HEK293 (cell line): Measurements from ENCODE around the gene SLC43A1.
"Not testable (repeated sequence)": the region's sequence is repeated elsewhere in the genome, so short reads cannot be mapped to it uniquely, and the experiment has no call there.

Experiments used
- CTCF ChIA-PET: fragments of 350-600 bp; formaldehyde crosslinking; extraction: SDS; loops from one replicate; lab custom pipeline; 2021; ENCODE audit warnings: antibody characterized with exemption; lab: Yijun Ruan, JAX
- POLR2A ChIA-PET: fragments of 300-600 bp; formaldehyde crosslinking; extraction: SDS; loops from one replicate; lab custom pipeline; 2020; ENCODE audit warnings: antibody characterized with exemption, inconsistent platforms; lab: Yijun Ruan, JAX
- H3K27ac ChIP-seq: fragments of 200-500 bp; sonication (Bioruptor generic); 2 replicates; pipeline ENCODE4 v1.5.1; 2014; ENCODE audit warnings: low read depth, low read length, control low read depth, inconsistent platforms; ENCODE audit errors: extremely low read depth
- H3K36me3 ChIP-seq, 2 experiments: fragments of 200-500 bp in 1 of 2; sonication (Bioruptor generic) in 1 of 2; 1 replicate in 1 of 2; 2 replicates in 1 of 2; pipeline ENCODE4 v1.5.1; 2014 to 2017; ENCODE audit warnings: inconsistent platforms in 2 of 2, low read length in 2 of 2; ENCODE audit not compliant: control insufficient read depth in 2 of 2, insufficient read depth in 1 of 2
- H3K4me1 ChIP-seq: fragments of 200-500 bp; sonication (Bioruptor generic); 2 replicates; pipeline ENCODE4 v1.5.1; 2014; ENCODE audit warnings: mild to moderate bottlenecking, low read length, inconsistent platforms; ENCODE audit not compliant: control insufficient read depth, insufficient read depth
- H3K4me3 ChIP-seq: 2 replicates; pipeline ENCODE4 v1.5.1; 2011; ENCODE audit warnings: low read depth, mild to moderate bottlenecking, control low read depth, low read length, moderate library complexity
- H3K9me3 ChIP-seq: fragments of 200-500 bp; sonication (Bioruptor generic); 2 replicates; pipeline ENCODE4 v1.5.1; 2014; ENCODE audit warnings: low read depth, low read length, inconsistent platforms; ENCODE audit not compliant: control insufficient read depth, insufficient read depth
- BCL6B ChIP-seq: fragments of 450-650 bp; formaldehyde crosslinking; IDR thresholded peaks from 2 replicates; pipeline ENCODE4 v1.5.1; 2017; ENCODE audit warnings: missing biosample characterization, missing genetic modification characterization
- EGR2 ChIP-seq: fragments of 450-650 bp; formaldehyde crosslinking; IDR thresholded peaks from 2 replicates; pipeline ENCODE4 v1.5.1; 2016; ENCODE audit warnings: low read depth, missing biosample characterization, missing genetic modification characterization
- GLI2 ChIP-seq: fragments of 450-650 bp; formaldehyde crosslinking; IDR thresholded peaks from 2 replicates; pipeline ENCODE4; 2017; ENCODE audit warnings: missing biosample characterization, missing genetic modification characterization, low read depth, borderline replicate concordance
- GLIS1 ChIP-seq: fragments of 450-650 bp; formaldehyde crosslinking; IDR thresholded peaks from 2 replicates; pipeline ENCODE4 v1.5.1; 2016; ENCODE audit warnings: missing biosample characterization, missing genetic modification characterization
- HOXD13 ChIP-seq: sonication (generic); formaldehyde crosslinking; IDR thresholded peaks from 2 replicates; pipeline ENCODE4 v1.8.0; 2022; ENCODE audit warnings: missing genetic modification reagents, borderline replicate concordance
- IKZF3 ChIP-seq: fragments of 450-650 bp; IDR thresholded peaks from 2 replicates; pipeline ENCODE4 v1.5.0; 2018; ENCODE audit warnings: missing biosample characterization, mild to moderate bottlenecking, missing genetic modification characterization, moderate library complexity
- KLF7 ChIP-seq: fragments of 450-650 bp; formaldehyde crosslinking; IDR thresholded peaks from 2 replicates; pipeline ENCODE4 v1.5.1; 2016; ENCODE audit warnings: missing biosample characterization, missing genetic modification characterization, borderline replicate concordance
- MEIS1 ChIP-seq: sonication (generic); formaldehyde crosslinking; IDR thresholded peaks from 2 replicates; pipeline ENCODE4 v1.8.1; 2022; ENCODE audit warnings: missing genetic modification reagents, mild to moderate bottlenecking, borderline replicate concordance
- REPIN1 ChIP-seq: fragments of 450-650 bp; formaldehyde crosslinking; IDR thresholded peaks from 2 replicates; pipeline ENCODE4 v1.5.1; 2017; ENCODE audit warnings: missing biosample characterization, missing genetic modification characterization, low read depth
- SALL2 ChIP-seq: fragments of 450-650 bp; formaldehyde crosslinking; IDR thresholded peaks from 2 replicates; pipeline ENCODE4 v1.5.0; 2017; ENCODE audit warnings: missing biosample characterization, mild to moderate bottlenecking, missing genetic modification characterization, borderline replicate concordance
- ZBTB21 ChIP-seq: fragments of 450-650 bp; formaldehyde crosslinking; IDR thresholded peaks from 2 replicates; pipeline ENCODE4 v1.5.1; 2017; ENCODE audit warnings: missing biosample characterization, missing genetic modification characterization
- ZBTB7A ChIP-seq: fragments of 450-650 bp; formaldehyde crosslinking; IDR thresholded peaks from 2 replicates; pipeline ENCODE4 v1.5.1; 2016; ENCODE audit warnings: low read depth, missing biosample characterization, missing genetic modification characterization
- ZFP37 ChIP-seq: fragments of 450-650 bp; formaldehyde crosslinking; IDR thresholded peaks from 2 replicates; pipeline ENCODE4 v1.5.1; 2016; ENCODE audit warnings: missing biosample characterization, missing genetic modification characterization
- ZIC2 ChIP-seq: fragments of 450-650 bp; formaldehyde crosslinking; IDR thresholded peaks from 2 replicates; pipeline ENCODE4 v1.5.1; 2016; ENCODE audit warnings: missing biosample characterization, missing genetic modification characterization
- ZNF10 ChIP-seq: fragments of 450-650 bp; formaldehyde crosslinking; IDR thresholded peaks from 2 replicates; pipeline ENCODE4 v1.5.1; 2017; ENCODE audit warnings: missing biosample characterization, missing genetic modification characterization
- ZNF112 ChIP-seq: fragments of 450-650 bp; formaldehyde crosslinking; IDR thresholded peaks from 2 replicates; pipeline ENCODE4 v1.5.0; 2017; ENCODE audit warnings: missing biosample characterization, missing genetic modification characterization
- ZNF146 ChIP-seq: fragments of 450-650 bp; formaldehyde crosslinking; IDR thresholded peaks from 2 replicates; pipeline ENCODE4 v1.5.1; 2016; ENCODE audit warnings: missing biosample characterization, missing genetic modification characterization
- ZNF37A ChIP-seq: fragments of 450-650 bp; IDR thresholded peaks from 2 replicates; pipeline ENCODE4 v1.5.1; 2018; ENCODE audit warnings: missing biosample characterization, missing genetic modification characterization
- ZNF394 ChIP-seq: fragments of 450-650 bp; formaldehyde crosslinking; IDR thresholded peaks from 2 replicates; pipeline ENCODE4 v1.5.1; 2016; ENCODE audit warnings: missing biosample characterization, missing genetic modification characterization, mild to moderate bottlenecking, moderate library complexity, borderline replicate concordance
- ZNF398 ChIP-seq: fragments of 450-650 bp; formaldehyde crosslinking; IDR thresholded peaks from 2 replicates; pipeline ENCODE4 v1.5.1; 2017; ENCODE audit warnings: missing biosample characterization, missing genetic modification characterization
- ZNF404 ChIP-seq: fragments of 450-650 bp; formaldehyde crosslinking; IDR thresholded peaks from 2 replicates; pipeline ENCODE4 v1.5.1; 2017; ENCODE audit warnings: missing biosample characterization, missing genetic modification characterization
- ZNF549 ChIP-seq: fragments of 450-650 bp; IDR thresholded peaks from 2 replicates; pipeline ENCODE4 v1.5.1; 2018; ENCODE audit warnings: missing biosample characterization, missing genetic modification characterization, mild to moderate bottlenecking, inconsistent platforms, moderate library complexity
- ZNF621 ChIP-seq: fragments of 450-650 bp; formaldehyde crosslinking; IDR thresholded peaks from 2 replicates; pipeline ENCODE4 v1.5.1; 2017; ENCODE audit warnings: missing biosample characterization, missing genetic modification characterization
- ZNF777 ChIP-seq: fragments of 450-650 bp; formaldehyde crosslinking; IDR thresholded peaks from 2 replicates; pipeline ENCODE4 v1.5.1; 2017; ENCODE audit warnings: missing biosample characterization, missing genetic modification characterization, borderline replicate concordance
- ZNF843 ChIP-seq: fragments of 450-650 bp; formaldehyde crosslinking; IDR thresholded peaks from 2 replicates; pipeline ENCODE4 v1.5.1; 2016; ENCODE audit warnings: missing biosample characterization, missing genetic modification characterization
- ZSCAN16 ChIP-seq: fragments of 450-650 bp; formaldehyde crosslinking; IDR thresholded peaks from 2 replicates; pipeline ENCODE4 v1.5.1; 2016; ENCODE audit warnings: missing biosample characterization, missing genetic modification characterization

The SLC43A1 gene

GRCh38 chr11:57445122-57445394, 70.4 kb downstream of the SLC43A1 start:
- H3K36me3 ChIP-seq, H3K4me1 ChIP-seq, H3K9me3 ChIP-seq, H3K27ac ChIP-seq, POLR2A ChIA-PET, H3K4me3 ChIP-seq, CTCF ChIA-PET: not testable (repeated sequence)
- TF ChIP-seq EGR2 (tag by site-specific recombination) = peak; percentile 50

GRCh38 chr11:57444362-57445121, 71.0 kb downstream of the SLC43A1 start:
- TF ChIP-seq ZNF404 (tag by site-specific recombination) (no peak), ZNF843 (tag by site-specific recombination) (no peak), ZNF777 (no peak), REPIN1 (tag by site-specific recombination) (no peak), BCL6B (tag by site-specific recombination) (no peak), SALL2 (tag by site-specific recombination) (no peak), ZNF37A (tag by site-specific recombination) (no peak), GLI2 (no peak), ZNF10 (tag by site-specific recombination) (no peak), ZSCAN16 (tag by site-specific recombination) (no peak), ZNF621 (tag by site-specific recombination) (no peak), ZBTB7A (tag by site-specific recombination) (no peak), ZNF394 (tag by site-specific recombination) (no peak), ZNF112 (tag by site-specific recombination) (no peak), ZFP37 (no peak), ZNF398 (tag by site-specific recombination) (no peak), IKZF3 (tag by site-specific recombination) (no peak), ZIC2 (tag by site-specific recombination) (no peak)
- ChIA-PET POLR2A (interaction anchor here (0.5 kb wide), 1 partner anchor 335 kb away, joined by 3 read pairs; no protein-coding TSS in a partner anchor), CTCF (interaction anchor here (0.7 to 1.1 kb wide), 3 partner anchors 40 to 107 kb away, joined by 3 to 5 read pairs (median 3); no protein-coding TSS in a partner anchor)
- no peak overlapping the region for H3K4me3 ChIP-seq
- H3K9me3 ChIP-seq = no peaks in the 10 kb centered on the region
- no peaks in the 10 kb centered on the region for H3K36me3 ChIP-seq
- H3K4me1 ChIP-seq = no peaks in the 10 kb centered on the region
- H3K27ac ChIP-seq = no peak overlapping the region

- ChIA-PET POLR2A (no interaction called here), CTCF (interaction anchor here (0.7 to 3.1 kb wide), 2 partner anchors 16 to 1083 kb away, joined by 5 to 19 read pairs; no protein-coding TSS in a partner anchor)
- Histone ChIP-seq H3K9me3 (no peaks in the 10 kb centered on the region), H3K27ac (no peak overlapping the region)
- no peak for TF ChIP-seq ZNF549
- TF ChIP-seq MEIS1 (CRISPR knock-in tag) = no peak
- TF ChIP-seq ZBTB21 (tag by site-specific recombination) = no peak
- no peak for TF ChIP-seq ZNF146
- no peak for TF ChIP-seq KLF7 (tag by site-specific recombination)
- no peak for TF ChIP-seq HOXD13 (CRISPR knock-in tag)
- TF ChIP-seq GLIS1 (tag by site-specific recombination) = no peak
- TF ChIP-seq, all 188 proteins: peak for 0
- Histone ChIP-seq H3K4me3 (no peak overlapping the region), H3K4me1 (no peaks in the 10 kb centered on the region), H3K36me3 (no peaks in the 10 kb centered on the region)
Observed at GRCh38 chr11:57440744-57441414, 74.6 kb downstream of the SLC43A1 start.
